Natural killer cell (primary cell): ENCODE measurements around the gene DSCAML1. TPM values are rescaled to one million over a fixed set of nuclear protein-coding genes. Genes with fewer than 3 reads are reported as not detected.

Experiments used
- ATAC-seq, 3 donors: fragments of 150-1000 bp in 2 of 3; fragments of 200-7000 bp in 1 of 3; cut with Tn5 transposase; 1 replicate in 1 of 3; 2 replicates in 2 of 3; pipeline ENCODE4 v1.10.0; 2021; ENCODE audit warnings: mild to moderate bottlenecking in 2 of 3, moderate library complexity in 2 of 3
- DNase-seq, 2 donors: peaks; one replicate each; pipeline versions ENCODE4 v3.0.0 to v3.0.0-alpha.2; 2013 to 2021; ENCODE audit warnings: mixed read lengths in 1 of 2
- H3K27ac ChIP-seq: one replicate; pipeline ENCODE4 v1.5.1; 2013; ENCODE audit warnings: mild to moderate bottlenecking, low read length
- H3K27me3 ChIP-seq: one replicate; pipeline ENCODE4 v1.6.1; 2013; ENCODE audit warnings: low read length; ENCODE audit not compliant: control insufficient read depth, insufficient read depth
- H3K36me3 ChIP-seq: one replicate; pipeline ENCODE4 v1.6.1; 2013; ENCODE audit warnings: low read length; ENCODE audit not compliant: control insufficient read depth, insufficient read depth
- H3K4me1 ChIP-seq: one replicate; pipeline ENCODE4 v1.6.1; 2013; ENCODE audit warnings: low read length; ENCODE audit not compliant: control insufficient read depth, insufficient read depth
- H3K4me3 ChIP-seq: one replicate; pipeline ENCODE4 v1.5.1; 2013; ENCODE audit warnings: low read length
- H3K9me3 ChIP-seq: one replicate; pipeline ENCODE4 v1.6.1; 2013; ENCODE audit warnings: low read length; ENCODE audit not compliant: control insufficient read depth, insufficient read depth
- H3K27ac Mint-ChIP-seq, 2 donors: one replicate each; pipeline ENCODE4 v1.8.0; 2022; ENCODE audit warnings: mild to moderate bottlenecking in 2 of 2, mixed read lengths in 2 of 2, moderate library complexity in 1 of 2
- H3K27me3 Mint-ChIP-seq, 2 donors: one replicate each; pipeline ENCODE4 v1.8.0; 2022; ENCODE audit warnings: low read depth in 2 of 2, mixed read lengths in 2 of 2
- H3K36me3 Mint-ChIP-seq: one replicate; pipeline ENCODE4 v1.8.0; 2022; ENCODE audit warnings: mixed read lengths
- H3K4me1 Mint-ChIP-seq, 2 donors: one replicate each; pipeline ENCODE4 v1.8.0; 2022; ENCODE audit warnings: mixed read lengths in 2 of 2
- H3K4me3 Mint-ChIP-seq: one replicate; pipeline ENCODE4 v1.8.0; 2022; ENCODE audit warnings: mild to moderate bottlenecking, moderate library complexity, mixed read lengths
- H3K9me3 Mint-ChIP-seq, 2 donors: one replicate each; pipeline ENCODE4 v1.8.0; 2022; ENCODE audit warnings: mixed read lengths in 2 of 2
- CTCF ChIP-seq: fragments of 200-600 bp; IDR thresholded peaks from one replicate; pipeline ENCODE4 v1.8.0; 2022; ENCODE audit warnings: antibody characterized with exemption
- whole genome bisulfite sequencing: methylation state at CpG from one replicate; pipeline ENCODE4 v1.1.7; 2013; ENCODE audit warnings: missing lambda C conversion rate; ENCODE audit not compliant: insufficient coverage; 5-methylcytosine and 5-hydroxymethylcytosine counted together
- intact Hi-C: fragments of 100-400 bp; cut with micrococcal nuclease; formaldehyde crosslinking; loops from one replicate; pipeline ENCODE4 v1.14.2; 2022
- total RNA-seq, 4 donors: library from RNA; stranded (reverse); fragments of 120-200 nt in 1 of 4; gene quantifications; one replicate each; pipeline versions ENCODE4 v1.2.3 to v1.2.4, GENCODE V29; 2013 to 2022

The DSCAML1 gene
- total RNA-seq, 3 donors from 2014 or later (not counting 1 experiment from before 2014, with no cell fraction given) = 0.66 TPM; not detected in 2

DNA sequence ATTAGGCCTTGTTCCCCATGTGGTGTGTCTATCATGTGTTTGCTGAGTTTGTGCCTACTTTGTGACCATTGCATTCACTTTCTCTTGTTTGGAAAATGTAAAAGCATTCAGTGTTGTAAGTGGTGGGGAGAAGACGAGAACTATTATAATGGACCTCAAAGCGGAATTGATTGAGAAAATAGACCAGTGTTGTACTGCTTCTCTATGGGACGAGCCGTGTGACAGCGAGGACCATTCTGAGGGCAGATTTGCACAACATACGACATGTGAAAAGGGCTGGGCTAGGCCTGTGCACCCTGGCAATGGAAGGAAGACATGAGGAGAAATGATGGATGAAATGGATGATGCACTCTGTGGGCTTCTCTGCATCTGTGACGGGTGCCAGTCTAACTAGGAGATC lies 233.5 kb downstream of the DSCAML1 start:
- H3K4me3 ChIP-seq = no peak overlapping the region
- 90% methylated on average over 7 of the region's 7 CpGs for WGBS
- H3K27me3 ChIP-seq = no peaks in the 10 kb centered on the region
- no peak overlapping the region for H3K27ac ChIP-seq
- ATAC-seq = no peak
- no peaks in the 10 kb centered on the region for H3K9me3 ChIP-seq
- no peaks in the 10 kb centered on the region for H3K4me1 Mint-ChIP-seq
- no peak overlapping the region for H3K27ac Mint-ChIP-seq
- H3K36me3 Mint-ChIP-seq = no peaks in the 10 kb centered on the region
- H3K27me3 Mint-ChIP-seq = peaks cover 6 to 8% of the 10 kb centered on the region in 2 donors
- no peak for TF ChIP-seq CTCF
- no peak overlapping the region for H3K4me3 Mint-ChIP-seq
- no peaks in the 10 kb centered on the region for H3K4me1 ChIP-seq
- DNase-seq = no peak
- no peaks in the 10 kb centered on the region for H3K9me3 Mint-ChIP-seq
- H3K36me3 ChIP-seq = no peaks in the 10 kb centered on the region
- intact Hi-C loops = no loop called here

GRCh38 chr11:117562136-117562535 lies 234.9 kb downstream of the DSCAML1 start:
- WGBS = 77% methylated on average over 6 of the region's 6 CpGs
- H3K4me3 Mint-ChIP-seq = no peak overlapping the region
- Histone ChIP-seq H3K27me3 (no peaks in the 10 kb centered on the region), H3K27ac (no peak overlapping the region), H3K36me3 (no peaks in the 10 kb centered on the region), H3K4me3 (no peak overlapping the region), H3K9me3 (no peaks in the 10 kb centered on the region), H3K4me1 (no peaks in the 10 kb centered on the region)
- DNase-seq (no peak), ATAC-seq (no peak)
- H3K4me1 Mint-ChIP-seq = no peaks in the 10 kb centered on the region
- H3K27me3 Mint-ChIP-seq = peaks cover 11 to 17% of the 10 kb centered on the region in 2 donors
- no peak overlapping the region for H3K27ac Mint-ChIP-seq
- H3K36me3 Mint-ChIP-seq = no peaks in the 10 kb centered on the region
- no peaks in the 10 kb centered on the region for H3K9me3 Mint-ChIP-seq
- no peak for TF ChIP-seq CTCF
- intact Hi-C loops = no loop called here

- Histone ChIP-seq H3K9me3 (no peaks in the 10 kb centered on the region), H3K4me3 (no peak overlapping the region), H3K27me3 (no peaks in the 10 kb centered on the region), H3K36me3 (no peaks in the 10 kb centered on the region), H3K27ac (no peak overlapping the region), H3K4me1 (no peaks in the 10 kb centered on the region)
- WGBS = 68% methylated on average over 5 of the region's 5 CpGs
- Mint-ChIP-seq H3K4me1 (no peaks in the 10 kb centered on the region), H3K36me3 (no peaks in the 10 kb centered on the region), H3K27ac (no peak overlapping the region), H3K9me3 (no peaks in the 10 kb centered on the region), H3K4me3 (no peak overlapping the region), H3K27me3 (peaks cover 14 to 17% of the 10 kb centered on the region in 2 donors)
- DNase-seq = no peak
- no peak for ATAC-seq
- TF ChIP-seq CTCF = no peak
- intact Hi-C loops = no loop called here
These were observed 236.1 kb downstream of the DSCAML1 start for GRCh38 chr11:117560780-117561530.

DNA sequence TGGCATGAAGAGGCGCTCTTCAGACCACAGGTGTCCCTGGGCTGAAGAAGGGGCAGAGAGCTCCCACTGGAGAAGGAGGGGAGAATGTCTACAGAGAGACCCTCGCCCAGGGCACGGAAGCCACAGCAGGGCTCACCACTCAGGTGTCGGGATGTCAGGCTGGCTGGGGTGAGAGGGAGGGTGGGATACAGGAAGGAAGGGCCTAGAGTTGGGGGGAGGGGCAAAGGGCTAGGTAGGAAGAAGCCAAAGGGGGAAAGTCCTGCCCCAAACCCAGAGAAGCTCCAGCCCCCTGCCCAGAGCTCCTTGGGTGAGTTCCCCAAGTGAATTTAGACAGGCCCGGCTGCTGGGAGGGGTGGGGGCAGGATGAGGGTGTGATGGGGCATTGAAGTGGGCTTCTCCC lies 237.3 kb downstream of the DSCAML1 start:
- Mint-ChIP-seq H3K27ac (no peak overlapping the region), H3K9me3 (no peaks in the 10 kb centered on the region), H3K27me3 (peaks cover 15 to 16% of the 10 kb centered on the region in 2 donors), H3K36me3 (no peaks in the 10 kb centered on the region), H3K4me1 (no peaks in the 10 kb centered on the region), H3K4me3 (no peak overlapping the region)
- TF ChIP-seq CTCF = no peak
- intact Hi-C loops = no loop called here
- ATAC-seq (no peak), DNase-seq (no peak)
- H3K36me3 ChIP-seq = no peaks in the 10 kb centered on the region
- H3K4me3 ChIP-seq = no peak overlapping the region
- H3K9me3 ChIP-seq = no peaks in the 10 kb centered on the region
- no peaks in the 10 kb centered on the region for H3K27me3 ChIP-seq
- H3K4me1 ChIP-seq = no peaks in the 10 kb centered on the region
- no peak overlapping the region for H3K27ac ChIP-seq
- WGBS = 88% methylated on average over 5 of the region's 5 CpGs
